ENCODE data around the gene PROS1.

- TF ChIP-seq PBX3 (IDR thresholded peaks at IDR 0.05; ENCODE audit: insufficient replicate concordance, low read depth, low read length) (no peak), CBX5 (IDR thresholded peaks at IDR 0.05; ENCODE audit: low read depth) (no peak), ZNF24 (IDR thresholded peaks at IDR 0.05) (no peak), POLR2A (IDR thresholded peaks at IDR 0.05; ENCODE audit: low read depth, low read length) (no peak), CTCF (IDR thresholded peaks at IDR 0.05 in 2 of 3, conservative IDR thresholded peaks at IDR 0.05 in 1 of 3; ENCODE audit: control insufficient read depth in 2 of 3, extremely low read depth in 1 of 3, insufficient read depth in 1 of 3, low read depth in 3 of 3, low read length in 3 of 3) (no peak)
These were observed 20.4 kb upstream of the PROS1 start for GRCh38 chr3:93994056-93994455.

Measured in GM12878 (cell line).